HG03558 (cell line): Measurements from ENCODE around the gene TM4SF1.
"Not testable (repeated sequence)": the region's sequence is repeated elsewhere in the genome, so short reads cannot be mapped to it uniquely, and the experiment has no call there.

Source experiments
- ATAC-seq: cut with Tn5 transposase; IDR thresholded peaks from one replicate; pipeline ENCODE4 v1.9.1; 2021; ENCODE audit warnings: moderate number of reproducible peaks; ENCODE audit not compliant: unreplicated experiment; ENCODE audit errors: extremely low read depth

The TM4SF1 gene

GRCh38 chr3:149353581-149354184 lies 23.8 kb downstream of the TM4SF1 start:
- no peak for ATAC-seq

- no peak for ATAC-seq
Measured at GRCh38 chr3:149352556-149352955, 24.9 kb downstream of the TM4SF1 start.

GRCh38 chr3:149343951-149344350 lies 33.5 kb downstream of the TM4SF1 start:
- no peak for ATAC-seq

- no peak for ATAC-seq
Measured at GRCh38 chr3:149342413-149343380, 34.8 kb downstream of the TM4SF1 start.

GRCh38 chr3:149340310-149340933 lies 37.0 kb downstream of the TM4SF1 start:
- ATAC-seq, result no peak

GRCh38 chr3:149339931-149340309 lies 37.5 kb downstream of the TM4SF1 start:
- ATAC-seq, result no peak

GRCh38 chr3:149337486-149337885 lies 40.0 kb downstream of the TM4SF1 start:
- ATAC-seq, result not testable (repeated sequence)

- ATAC-seq, result no peak
Measured at GRCh38 chr3:149336925-149337324, 40.5 kb downstream of the TM4SF1 start.

- ATAC-seq, result no peak
Measured at GRCh38 chr3:149333176-149333859, 44.1 kb downstream of the TM4SF1 start, which contains the start of gene TM4SF18. Gene TM4SF18 (minus strand): TSS chr3:149333636. CDS start chr3:149333382, 254 bp downstream.

- ATAC-seq, result no peak
Measured at GRCh38 chr3:149332771-149333170, 44.7 kb downstream of the TM4SF1 start.

GRCh38 chr3:149332227-149332765 lies 45.2 kb downstream of the TM4SF1 start:
- no peak for ATAC-seq

GRCh38 chr3:149331396-149331795 lies 46.1 kb downstream of the TM4SF1 start:
- no peak for ATAC-seq

- no peak for ATAC-seq
Measured at GRCh38 chr3:149330609-149331331, 46.7 kb downstream of the TM4SF1 start.

- ATAC-seq, result no peak
Measured at GRCh38 chr3:149327156-149327555, 50.3 kb downstream of the TM4SF1 start.

GRCh38 chr3:149325581-149325980 lies 51.9 kb downstream of the TM4SF1 start:
- no peak for ATAC-seq

GRCh38 chr3:149324332-149324731 lies 53.1 kb downstream of the TM4SF1 start:
- no peak for ATAC-seq

GRCh38 chr3:149321640-149322039 lies 55.8 kb downstream of the TM4SF1 start:
- no peak for ATAC-seq

GRCh38 chr3:149321136-149321535 lies 56.3 kb downstream of the TM4SF1 start:
- ATAC-seq, result no peak

GRCh38 chr3:149319750-149320149 lies 57.7 kb downstream of the TM4SF1 start:
- ATAC-seq, result no peak
